ENCODE data around the gene MPZL2. TPM values are rescaled to one million over a fixed set of nuclear protein-coding genes. Genes with fewer than 3 reads are reported as not detected.
"Not testable (repeated sequence)": the region's sequence is repeated elsewhere in the genome, so short reads cannot be mapped to it uniquely, and the experiment has no call there.

MPZL2 gene
- total RNA-seq, 2 donors from 2014 or later: 19.7 to 48.5 TPM

DNA sequence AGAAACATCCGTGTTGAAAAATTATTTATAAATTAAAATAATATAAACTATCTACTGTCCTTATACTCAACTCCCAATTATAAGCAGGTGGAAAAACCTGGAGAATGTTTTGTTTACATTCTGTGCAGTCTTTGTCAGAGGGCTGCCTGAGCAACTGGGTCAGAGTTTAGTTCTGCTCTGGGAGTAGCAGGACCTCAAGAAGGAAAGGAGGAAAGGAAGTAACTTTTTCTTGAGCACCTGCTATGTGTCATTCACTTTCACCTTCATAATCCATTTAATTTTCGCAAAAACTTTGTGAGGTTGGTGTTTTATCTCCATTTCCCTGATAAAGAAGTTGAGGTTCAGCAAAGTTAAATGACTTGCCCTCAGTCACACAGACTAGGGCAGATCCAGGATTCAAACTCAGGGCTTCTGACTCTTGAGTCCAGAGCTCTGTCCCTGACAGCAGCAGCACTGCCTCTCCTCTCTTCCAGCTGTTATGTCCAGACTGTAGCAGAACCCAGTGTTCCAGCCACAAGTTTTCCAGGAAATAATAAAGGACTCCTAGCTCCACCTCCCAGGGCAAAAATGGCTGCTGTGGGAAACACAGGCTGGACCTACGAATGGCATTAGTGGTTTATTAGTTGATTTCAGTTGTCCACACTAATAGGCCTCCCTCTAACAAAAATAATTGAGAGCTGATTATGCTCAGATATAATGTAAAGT is 46.8 kb upstream of the MPZL2 start:
- Histone ChIP-seq H3K27me3 (no peaks in the 10 kb centered on the region), H3K36me3 (replicated peaks in 1 of 2; ENCODE audit: insufficient read depth in 1 of 2, low read depth in 2 of 2) (no peaks in the 10 kb centered on the region), H3K9me3 (no peaks in the 10 kb centered on the region), H3K4me1 (peaks cover 16% of the 10 kb centered on the region), H3K27ac (no peak overlapping the region), H3K4me3 (no peak overlapping the region)
- DNase-seq (no peak), ATAC-seq (no peak)
- 57 to 58% methylated on average over 3 of the region's 3 CpGs for WGBS, 2 donors
- no peak for TF ChIP-seq POLR2A (IDR thresholded peaks at IDR 0.05)
- TF ChIP-seq, protein P1, sequence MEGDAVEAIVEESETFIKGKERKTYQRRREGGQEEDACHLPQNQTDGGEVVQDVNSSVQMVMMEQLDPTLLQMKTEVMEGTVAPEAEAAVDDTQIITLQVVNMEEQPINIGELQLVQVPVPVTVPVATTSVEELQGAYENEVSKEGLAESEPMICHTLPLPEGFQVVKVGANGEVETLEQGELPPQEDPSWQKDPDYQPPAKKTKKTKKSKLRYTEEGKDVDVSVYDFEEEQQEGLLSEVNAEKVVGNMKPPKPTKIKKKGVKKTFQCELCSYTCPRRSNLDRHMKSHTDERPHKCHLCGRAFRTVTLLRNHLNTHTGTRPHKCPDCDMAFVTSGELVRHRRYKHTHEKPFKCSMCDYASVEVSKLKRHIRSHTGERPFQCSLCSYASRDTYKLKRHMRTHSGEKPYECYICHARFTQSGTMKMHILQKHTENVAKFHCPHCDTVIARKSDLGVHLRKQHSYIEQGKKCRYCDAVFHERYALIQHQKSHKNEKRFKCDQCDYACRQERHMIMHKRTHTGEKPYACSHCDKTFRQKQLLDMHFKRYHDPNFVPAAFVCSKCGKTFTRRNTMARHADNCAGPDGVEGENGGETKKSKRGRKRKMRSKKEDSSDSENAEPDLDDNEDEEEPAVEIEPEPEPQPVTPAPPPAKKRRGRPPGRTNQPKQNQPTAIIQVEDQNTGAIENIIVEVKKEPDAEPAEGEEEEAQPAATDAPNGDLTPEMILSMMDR (IDR thresholded peaks at IDR 0.05): no peak
- intact Hi-C loops (cut with DNase I): no loop called here

DNA sequence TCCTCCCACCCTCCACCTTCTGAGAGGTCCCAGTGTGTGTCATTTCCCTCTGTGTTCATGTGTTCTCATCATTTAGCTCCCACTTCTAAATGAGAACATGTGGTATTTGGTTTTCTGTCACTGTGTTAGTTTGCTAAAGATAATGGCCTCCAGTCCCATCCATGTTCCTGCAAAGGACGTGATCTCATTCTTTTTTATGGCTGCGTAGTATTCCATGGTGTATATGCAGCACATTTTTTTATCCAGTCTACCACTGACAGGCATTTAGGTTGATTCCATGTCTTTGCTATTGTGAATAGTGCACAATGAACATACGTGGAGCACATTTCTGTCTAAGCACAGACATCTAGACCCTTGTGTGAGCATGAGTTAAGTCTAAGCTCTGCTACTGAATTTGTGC is 46.2 kb upstream of the MPZL2 start:
- no peak for DNase-seq
- intact Hi-C loops (cut with DNase I): no loop called here
- no peak for ATAC-seq
- no peak overlapping the region for H3K4me3 ChIP-seq
- 82 to 83% methylated on average over 3 of the region's 3 CpGs for WGBS, 2 donors
- no peak overlapping the region for H3K27ac ChIP-seq
- no peaks in the 10 kb centered on the region for H3K27me3 ChIP-seq
- no peaks in the 10 kb centered on the region for H3K9me3 ChIP-seq
- no peaks in the 10 kb centered on the region for H3K36me3 ChIP-seq (replicated peaks in 1 of 2; ENCODE audit: insufficient read depth in 1 of 2, low read depth in 2 of 2)
- no peak for TF ChIP-seq POLR2A (IDR thresholded peaks at IDR 0.05)
- TF ChIP-seq, protein P1 (IDR thresholded peaks at IDR 0.05): no peak
- peaks cover 10% of the 10 kb centered on the region for H3K4me1 ChIP-seq

DNA sequence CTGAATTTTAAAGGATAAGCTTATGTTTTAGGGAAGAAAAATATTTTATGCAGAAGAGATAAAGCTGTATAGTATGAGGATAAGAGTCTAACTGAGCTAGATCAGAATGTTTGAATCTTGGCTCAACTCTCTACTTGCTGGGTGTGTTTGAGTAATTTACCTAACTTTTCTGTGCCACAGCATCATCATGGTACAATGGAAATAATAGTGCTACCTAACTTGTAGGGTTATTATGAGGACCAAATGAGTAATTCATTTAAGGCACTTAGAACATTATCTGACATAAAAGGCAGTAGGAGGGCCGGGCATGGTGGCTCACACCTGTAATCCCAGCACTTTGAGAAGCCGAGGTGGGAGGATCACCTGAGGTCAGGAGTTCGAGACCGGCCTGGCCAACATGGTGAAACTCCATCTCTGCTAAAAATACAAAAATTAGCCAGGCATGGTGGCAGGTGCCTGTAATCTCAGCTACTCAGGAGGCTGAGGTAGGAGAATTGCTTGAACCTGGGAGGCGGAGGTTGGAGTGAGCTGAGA is 45.0 kb upstream of the MPZL2 start:
- DNase-seq; ATAC-seq; H3K9me3 ChIP-seq; H3K4me1 ChIP-seq; H3K4me3 ChIP-seq; H3K36me3 ChIP-seq (replicated peaks in 1 of 2; ENCODE audit: insufficient read depth in 1 of 2, low read depth in 2 of 2); intact Hi-C loops (cut with DNase I); H3K27me3 ChIP-seq; H3K27ac ChIP-seq: not testable (repeated sequence)
- WGBS, 2 donors: 87 to 89% methylated on average over 5 of the region's 5 CpGs

DNA sequence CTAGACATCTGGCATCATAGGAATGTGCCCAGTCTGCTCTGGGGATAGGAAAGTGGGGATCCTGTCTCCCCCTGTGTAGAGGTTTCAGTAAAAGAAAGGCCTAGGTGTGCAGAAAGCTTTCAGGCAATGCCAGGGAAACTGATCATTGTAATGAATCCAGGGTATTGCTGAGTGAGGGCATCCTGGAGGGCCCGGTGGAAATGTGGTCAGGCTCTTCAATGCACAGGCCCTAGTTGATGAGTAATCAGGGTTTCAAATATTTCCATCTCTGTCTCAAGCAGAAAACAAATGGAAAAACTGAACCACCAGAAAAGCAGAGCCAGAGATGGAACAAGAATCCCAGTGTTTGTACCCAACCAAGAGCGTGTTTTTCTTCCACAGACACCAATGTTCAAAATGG is 42.5 kb upstream of the MPZL2 start:
- H3K4me1 ChIP-seq: no peaks in the 10 kb centered on the region
- no peaks in the 10 kb centered on the region for H3K9me3 ChIP-seq
- H3K36me3 ChIP-seq (replicated peaks in 1 of 2; ENCODE audit: insufficient read depth in 1 of 2, low read depth in 2 of 2): no peaks in the 10 kb centered on the region
- 72 to 78% methylated on average over 2 of the region's 2 CpGs for WGBS, 2 donors
- no peaks in the 10 kb centered on the region for H3K27me3 ChIP-seq
- no peak for DNase-seq
- TF ChIP-seq, protein P1 (IDR thresholded peaks at IDR 0.05): no peak
- no peak for TF ChIP-seq POLR2A (IDR thresholded peaks at IDR 0.05)
- ATAC-seq: no peak
- H3K4me3 ChIP-seq: no peak overlapping the region
- intact Hi-C loops (cut with DNase I): no loop called here
- H3K27ac ChIP-seq: no peak overlapping the region

DNA sequence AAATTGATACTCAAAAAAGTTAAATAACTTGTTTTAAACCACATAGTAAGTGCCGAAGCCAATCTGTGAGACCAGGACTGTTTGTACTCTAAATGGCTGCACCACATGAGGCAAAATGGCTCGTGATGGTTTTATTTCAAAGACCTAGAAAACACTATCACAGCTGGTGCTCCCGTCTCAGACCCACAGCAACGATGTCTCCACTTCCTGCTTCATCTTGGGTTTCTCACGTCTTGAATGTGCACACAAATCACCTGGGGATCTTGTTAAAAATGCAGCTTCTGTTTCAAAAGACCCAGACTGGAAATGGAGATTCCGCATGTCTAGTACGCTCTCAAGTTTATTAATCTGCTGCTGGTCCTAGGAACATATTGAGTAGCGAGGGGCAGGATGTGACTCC is 41.6 kb upstream of the MPZL2 start:
- intact Hi-C loops (cut with DNase I): no loop called here
- H3K9me3 ChIP-seq: no peaks in the 10 kb centered on the region
- H3K4me3 ChIP-seq: no peak overlapping the region
- no peaks in the 10 kb centered on the region for H3K36me3 ChIP-seq (replicated peaks in 1 of 2; ENCODE audit: insufficient read depth in 1 of 2, low read depth in 2 of 2)
- no peak overlapping the region for H3K27ac ChIP-seq
- ATAC-seq: no peak
- no peak for DNase-seq
- 77 to 80% methylated on average over 8 of the region's 8 CpGs for WGBS, 2 donors
- no peaks in the 10 kb centered on the region for H3K4me1 ChIP-seq
- H3K27me3 ChIP-seq: no peaks in the 10 kb centered on the region
- TF ChIP-seq, protein P1 (IDR thresholded peaks at IDR 0.05): no peak
- no peak for TF ChIP-seq POLR2A (IDR thresholded peaks at IDR 0.05)
